NCI-H226 (cell line): ENCODE measurements around the gene KRT26.
"Not testable (repeated sequence)": the region's sequence is repeated elsewhere in the genome, so short reads cannot be mapped to it uniquely, and the experiment has no call there.

Experiments used
- DNase-seq: peaks from one replicate; pipeline ENCODE4 v3.0.0-alpha.2; 2015

The KRT26 gene, protein sequence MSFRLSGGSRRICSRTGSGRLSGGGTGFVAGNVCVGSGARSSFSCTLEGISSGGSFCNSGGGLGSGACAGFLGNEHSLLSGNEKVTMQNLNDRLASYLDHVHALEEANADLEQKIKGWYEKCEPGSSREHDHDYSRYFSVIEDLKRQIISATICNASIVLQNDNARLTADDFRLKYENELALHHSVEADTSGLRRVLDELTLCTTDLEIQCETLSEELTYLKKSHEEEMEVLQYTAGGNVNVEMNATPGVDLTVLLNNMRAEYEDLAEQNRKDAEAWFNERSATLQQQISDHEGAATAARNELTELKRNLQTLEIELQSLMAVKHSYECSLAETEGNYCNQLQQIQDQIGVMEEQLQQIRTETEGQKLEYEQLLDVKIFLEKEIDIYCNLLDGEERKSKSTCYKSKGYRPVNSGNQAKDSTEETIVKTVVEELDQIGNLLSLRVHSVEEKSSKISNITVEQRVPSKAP

DNA sequence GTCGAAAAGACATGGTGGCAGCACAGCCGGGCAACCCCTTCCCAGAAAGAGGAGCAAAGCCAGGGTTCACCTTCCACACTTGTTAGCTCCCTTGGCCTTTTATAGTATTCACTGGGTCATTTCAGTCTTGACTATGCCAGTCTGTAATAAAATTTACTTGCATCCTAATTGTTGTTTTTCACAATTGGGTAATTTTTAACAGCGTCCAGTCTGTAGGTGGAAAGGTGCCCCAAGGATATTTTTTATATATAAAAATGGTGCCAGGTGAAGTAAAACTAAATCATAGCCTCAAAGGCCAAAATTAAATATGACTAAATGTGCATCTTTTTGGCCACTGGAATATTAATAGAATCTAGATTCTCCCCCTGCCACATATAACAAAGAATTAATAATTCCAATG, at the start of gene KRT26:
KRT26 (minus strand) TSS at position 101 of the 400 bp plus-strand sequence; CDS start at position 13, 88 bp downstream.
- no peak for DNase-seq

DNA sequence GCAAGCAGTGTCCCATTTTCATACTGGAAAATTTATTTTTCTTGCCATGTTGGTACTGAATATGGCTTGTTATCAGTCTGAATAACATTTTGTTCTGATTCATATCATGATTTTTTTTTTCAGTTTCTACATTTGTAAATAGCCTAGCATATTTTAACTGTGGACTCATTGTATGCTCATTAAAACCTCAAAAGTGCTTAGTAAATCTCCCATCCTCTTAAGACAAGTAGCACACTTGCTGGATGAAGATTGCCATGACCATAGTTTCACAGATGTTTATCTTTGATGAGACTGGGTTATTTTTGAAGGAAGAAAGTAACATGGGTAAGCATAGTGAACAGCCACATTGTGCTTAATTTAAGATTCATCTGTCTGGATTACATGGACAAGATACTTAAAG, 49.5 kb upstream of the KRT26 start:
- DNase-seq, result no peak

DNA sequence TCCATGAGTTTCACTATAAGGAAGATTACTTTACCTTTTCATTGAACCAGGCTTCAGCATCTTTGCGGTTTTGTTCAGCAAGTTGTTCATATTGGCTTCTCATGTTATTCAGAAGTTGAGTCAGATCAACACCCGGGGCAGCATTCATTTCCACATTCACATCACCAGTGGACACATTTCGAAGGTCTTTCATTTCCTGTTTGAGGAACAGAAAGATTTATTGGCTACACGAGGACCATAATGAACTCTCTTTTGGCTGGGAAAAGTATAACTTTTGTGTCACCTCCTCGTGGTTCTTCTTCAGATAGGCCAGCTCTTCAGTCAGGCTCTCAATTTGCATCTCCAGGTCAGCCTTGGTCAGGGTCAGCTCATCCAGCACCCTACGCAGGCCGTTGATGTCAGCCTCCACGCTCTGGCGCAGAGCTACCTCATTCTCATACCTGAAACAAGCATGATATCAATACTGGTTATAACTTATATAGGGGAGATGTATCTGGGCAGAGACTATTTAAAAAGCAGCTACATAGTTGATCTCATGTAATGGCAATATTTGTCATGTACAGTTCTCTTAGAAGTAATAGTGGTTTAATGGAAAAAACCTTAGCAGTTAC, 48.3 kb upstream of the KRT26 start:
- no peak for DNase-seq

DNA sequence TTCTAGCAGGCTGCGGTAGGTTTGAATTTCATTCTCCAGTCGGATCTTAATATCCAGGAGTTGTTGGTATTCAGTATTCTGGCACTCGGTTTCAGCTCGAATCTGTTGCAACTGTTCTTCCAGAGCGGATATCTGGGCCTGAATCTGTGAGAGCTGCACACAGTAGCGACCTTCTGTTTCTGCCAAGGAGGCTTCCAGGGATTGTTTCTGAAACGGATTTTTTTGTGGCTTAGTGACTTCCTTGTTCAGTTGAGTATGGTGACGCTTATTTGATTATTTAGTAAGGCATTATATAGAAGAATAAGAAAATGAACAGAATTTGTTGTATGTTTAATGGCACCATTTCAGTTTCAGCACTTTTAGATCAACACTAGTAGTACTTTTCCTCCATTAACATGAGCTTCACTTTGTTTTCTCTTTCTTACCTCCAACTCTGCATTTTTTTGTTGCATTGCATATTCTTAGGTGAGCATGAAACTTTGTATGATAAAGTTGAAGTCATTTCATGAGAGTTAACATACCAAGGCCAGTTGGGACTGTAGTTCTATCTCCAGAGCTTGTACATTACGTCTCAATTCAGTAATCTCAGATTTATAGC, 47.6 kb upstream of the KRT26 start:
- no peak for DNase-seq

DNA sequence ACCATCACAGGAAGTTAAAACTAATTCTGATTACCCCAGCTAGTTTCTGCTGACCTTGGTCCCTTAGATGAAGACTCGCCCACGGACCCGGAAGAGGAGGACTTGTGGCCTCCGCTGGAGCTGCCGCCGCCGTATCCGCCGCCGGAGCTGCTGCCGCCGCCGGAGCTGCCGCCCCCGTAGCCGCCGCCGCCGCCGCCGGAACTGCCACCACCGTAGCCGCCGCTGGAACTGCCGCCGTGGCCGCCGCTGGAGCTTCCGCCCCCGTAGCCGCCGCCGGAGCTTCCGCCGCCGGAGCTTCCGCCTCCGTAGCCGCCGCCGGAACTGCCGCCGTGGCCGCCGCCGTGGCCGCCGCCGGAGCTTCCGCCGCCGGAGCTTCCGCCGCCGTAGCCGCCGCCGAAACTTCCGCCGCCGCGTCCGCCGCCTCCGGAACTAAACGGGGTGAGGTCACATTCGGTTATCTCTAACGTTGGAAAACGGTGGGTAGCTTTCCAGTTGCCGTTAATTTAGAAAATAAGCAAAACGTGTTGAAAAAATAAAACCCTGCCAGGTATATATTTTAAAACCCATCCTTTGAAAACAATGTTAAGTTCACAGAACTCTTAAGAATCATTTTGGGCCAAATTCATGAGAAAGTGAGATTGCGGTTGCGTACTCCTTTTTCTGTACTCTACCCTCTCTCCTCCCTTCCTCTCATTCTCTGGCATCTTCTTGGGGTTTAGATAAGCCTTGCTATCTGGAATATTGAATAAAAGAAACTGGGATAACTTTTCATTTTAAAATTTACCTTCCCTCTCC, 46.9 kb upstream of the KRT26 start:
- peak; percentile 75 for DNase-seq

DNA sequence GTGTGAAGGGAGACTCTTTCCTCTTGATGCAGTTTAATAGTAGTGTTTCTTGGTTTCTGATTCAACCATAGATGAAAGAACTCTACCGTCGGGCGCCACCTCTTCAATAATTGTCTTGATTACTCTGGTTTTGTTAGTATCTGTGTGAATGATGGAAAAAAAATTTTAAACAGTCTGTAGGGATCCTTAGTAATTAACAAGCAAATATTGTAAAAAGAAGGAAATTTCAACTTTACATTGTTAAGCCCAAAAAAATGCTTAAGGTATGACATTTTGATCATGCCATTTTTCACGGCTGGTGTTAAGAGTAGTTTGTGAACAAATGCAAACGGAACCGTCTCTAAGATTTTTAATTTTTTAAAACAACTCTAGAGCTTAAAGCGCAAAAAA, 46.3 kb upstream of the KRT26 start:
- no peak for DNase-seq

DNA sequence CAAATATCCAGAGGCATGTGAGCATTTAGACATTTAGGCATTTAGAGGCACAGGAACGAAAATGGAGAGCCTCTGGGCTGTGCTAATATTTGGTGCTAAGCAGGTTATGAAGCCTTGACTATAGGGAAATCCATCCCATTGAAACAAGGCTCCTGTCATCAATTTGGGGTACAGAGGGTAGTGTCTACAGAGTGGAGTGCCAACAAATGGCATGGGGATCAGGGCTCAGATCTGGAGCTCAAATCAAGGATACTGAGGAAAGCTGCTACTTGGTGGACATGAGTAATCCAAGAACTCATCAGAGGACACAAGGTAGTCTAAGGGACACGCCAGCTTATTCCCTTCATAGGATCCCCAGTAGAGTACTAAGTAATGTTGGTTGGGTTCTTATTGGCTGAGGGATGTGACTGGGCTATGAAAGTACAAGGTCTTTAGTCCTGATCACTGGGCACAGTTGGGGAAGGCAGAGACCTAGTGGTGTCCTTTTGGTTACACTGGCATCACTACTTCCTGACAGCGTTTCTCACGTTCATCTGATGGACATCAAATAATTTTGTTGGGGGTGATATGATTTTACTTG, 45.2 kb upstream of the KRT26 start:
- no peak for DNase-seq

DNA sequence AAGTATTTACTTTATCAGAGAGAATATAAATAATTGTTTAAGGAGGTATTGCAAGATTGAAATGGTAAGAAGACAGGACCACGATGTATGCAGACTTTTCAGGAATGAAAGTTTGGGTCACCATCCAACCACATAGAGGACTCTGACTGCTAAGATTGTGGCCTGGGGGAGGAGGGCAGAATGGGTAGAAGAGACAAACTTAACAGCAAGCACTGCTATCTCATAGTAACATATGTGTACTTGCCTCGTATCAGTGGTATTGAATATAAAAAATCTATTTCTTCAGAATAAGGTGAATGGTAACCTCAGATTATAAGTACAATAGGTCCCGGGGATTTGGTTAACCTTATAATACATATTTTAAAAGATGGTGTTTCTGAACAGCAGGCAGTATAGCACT, 44.6 kb upstream of the KRT26 start:
- DNase-seq, result no peak

DNA sequence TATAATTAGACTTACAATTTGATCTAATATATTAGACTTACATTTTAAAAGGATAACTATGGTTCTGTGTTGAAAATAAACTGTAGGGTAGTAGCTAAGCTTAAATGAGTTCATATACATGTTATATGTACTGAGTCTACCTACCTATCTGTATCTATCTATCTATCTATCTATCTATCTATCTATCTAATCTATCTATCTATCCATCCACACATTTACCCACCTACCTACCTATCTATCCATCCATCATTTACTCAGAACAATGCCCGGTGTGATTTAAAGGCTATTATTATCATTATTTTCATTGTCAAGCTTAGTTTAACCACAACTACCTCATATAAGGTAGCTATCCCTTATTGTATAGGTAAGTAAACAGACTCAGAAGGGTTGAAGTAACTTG, 43.4 kb upstream of the KRT26 start:
- DNase-seq, result no peak

DNA sequence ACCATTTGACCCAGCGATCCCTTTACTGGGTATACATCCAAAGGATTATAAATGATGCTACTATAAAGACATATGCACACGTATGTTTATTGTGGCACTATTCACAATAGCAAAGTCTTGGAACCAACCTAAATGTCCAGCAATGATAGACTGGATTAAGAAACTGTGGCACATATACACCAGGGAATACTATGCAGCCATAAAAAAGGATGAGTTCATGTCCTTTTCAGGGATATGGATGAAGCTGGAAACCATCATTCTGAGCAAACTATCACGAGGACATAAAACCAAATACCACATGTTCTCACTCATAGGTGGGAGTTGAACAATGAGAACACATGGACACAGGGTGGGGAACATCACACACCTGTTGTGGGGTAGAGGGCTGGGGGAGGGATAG, 42.7 kb upstream of the KRT26 start:
- not testable (repeated sequence) for DNase-seq

DNA sequence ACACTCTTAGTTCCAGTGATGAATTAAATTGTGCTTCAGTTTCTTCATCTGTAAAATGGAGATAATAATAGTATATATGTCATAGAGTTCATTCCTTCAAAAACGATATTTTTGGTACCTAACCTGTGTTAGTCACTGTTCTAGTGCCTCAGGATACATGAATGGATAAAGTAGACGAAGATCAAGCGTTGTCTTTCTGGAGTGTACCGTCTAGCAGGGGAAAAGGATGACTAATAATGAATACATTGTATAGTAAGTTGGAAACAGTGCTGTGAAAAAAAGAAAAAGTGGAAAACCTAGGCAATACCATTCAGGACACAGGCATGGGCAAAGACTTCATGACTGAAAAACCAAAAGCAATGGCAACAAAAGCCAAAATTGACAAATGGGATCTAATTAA, 41.8 kb upstream of the KRT26 start:
- DNase-seq, result peak; percentile 41

DNA sequence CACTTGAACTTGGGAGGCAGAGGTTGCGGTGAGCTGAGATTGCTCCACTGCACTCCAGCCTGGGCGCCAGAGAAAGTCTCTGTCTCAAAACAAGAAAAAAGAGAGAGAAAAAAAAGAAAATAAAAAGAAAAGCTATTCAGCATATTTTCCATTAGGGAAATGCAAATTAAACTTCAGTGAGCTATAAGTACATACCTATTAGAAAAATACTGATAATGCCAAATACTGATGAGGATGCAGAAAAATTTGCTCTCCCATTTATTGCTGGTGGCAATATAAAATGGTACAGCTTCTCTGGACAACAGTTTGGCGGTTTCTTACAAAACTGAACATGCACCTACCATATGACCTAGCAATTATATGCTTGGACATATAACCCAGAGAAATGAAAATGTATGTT, 40.6 kb upstream of the KRT26 start:
- no peak for DNase-seq

DNA sequence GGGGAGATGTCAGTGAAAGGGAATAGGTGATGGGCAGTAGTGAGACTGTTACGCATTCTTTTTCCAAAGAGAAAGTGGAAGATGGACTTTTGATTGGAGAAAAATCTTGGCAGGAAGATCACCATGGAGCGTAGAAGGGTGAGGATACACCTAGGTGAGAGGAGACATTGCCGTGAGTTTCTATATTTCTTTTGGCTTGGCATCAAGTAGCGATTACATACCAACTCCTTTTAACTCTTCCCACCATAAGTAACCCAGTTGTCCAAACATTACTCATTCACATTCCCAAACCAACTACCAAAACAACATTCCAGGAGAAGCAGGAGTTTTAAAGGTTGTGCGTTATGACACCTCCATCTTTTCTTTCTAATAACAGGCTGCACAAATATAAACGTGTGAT, 38.5 kb upstream of the KRT26 start:
- peak; percentile 75 for DNase-seq

DNA sequence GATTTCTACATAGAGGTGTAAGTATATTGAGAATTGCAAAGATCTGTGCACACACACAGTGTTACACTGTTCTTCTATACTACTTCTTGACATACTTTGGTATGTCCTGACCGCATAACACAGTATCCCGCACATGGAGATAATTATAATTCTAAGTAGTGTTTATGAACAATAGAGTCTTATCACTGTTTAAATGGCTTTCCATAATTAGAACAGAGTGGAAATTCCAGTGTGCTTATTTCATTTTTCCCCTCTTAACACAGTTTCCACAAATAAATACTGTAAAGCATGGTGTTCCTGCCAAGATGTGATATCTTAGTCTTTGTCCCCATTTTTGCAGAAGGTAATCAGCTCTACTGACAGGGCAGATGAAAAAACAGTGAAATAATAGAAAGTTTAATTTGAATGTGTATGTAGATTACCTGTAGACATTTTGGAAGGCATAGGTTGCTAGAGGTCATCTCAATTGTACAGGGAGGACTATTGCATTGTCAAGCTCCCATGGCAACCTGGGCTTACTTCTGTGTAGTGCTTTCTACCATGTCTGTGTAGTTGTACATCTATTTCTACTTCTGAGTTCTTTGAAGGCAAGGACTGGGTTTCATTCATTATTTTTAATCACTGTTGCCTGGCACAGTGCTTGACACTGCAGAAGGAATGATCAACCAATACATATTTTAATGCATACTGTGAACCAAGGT, 37.9 kb upstream of the KRT26 start:
- no peak for DNase-seq

DNA sequence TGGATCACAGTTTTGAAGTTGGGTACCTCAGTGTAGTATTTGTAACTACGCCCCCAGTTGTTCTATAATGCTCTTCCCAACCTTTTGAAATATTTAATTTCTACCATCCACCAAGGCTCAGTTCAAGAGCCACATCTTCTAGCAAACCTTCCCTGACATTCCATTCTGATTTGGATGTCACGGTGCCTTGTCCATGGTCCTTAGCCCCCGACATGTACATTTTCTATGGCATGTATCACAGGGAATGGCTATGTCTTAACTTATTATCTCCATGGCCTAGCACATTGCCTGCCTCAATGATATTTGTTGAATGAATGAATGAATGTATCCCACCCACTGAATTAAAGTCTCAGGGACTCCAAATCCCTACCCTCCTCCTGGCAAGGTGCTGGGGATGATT, 34.1 kb upstream of the KRT26 start:
- no peak for DNase-seq

DNA sequence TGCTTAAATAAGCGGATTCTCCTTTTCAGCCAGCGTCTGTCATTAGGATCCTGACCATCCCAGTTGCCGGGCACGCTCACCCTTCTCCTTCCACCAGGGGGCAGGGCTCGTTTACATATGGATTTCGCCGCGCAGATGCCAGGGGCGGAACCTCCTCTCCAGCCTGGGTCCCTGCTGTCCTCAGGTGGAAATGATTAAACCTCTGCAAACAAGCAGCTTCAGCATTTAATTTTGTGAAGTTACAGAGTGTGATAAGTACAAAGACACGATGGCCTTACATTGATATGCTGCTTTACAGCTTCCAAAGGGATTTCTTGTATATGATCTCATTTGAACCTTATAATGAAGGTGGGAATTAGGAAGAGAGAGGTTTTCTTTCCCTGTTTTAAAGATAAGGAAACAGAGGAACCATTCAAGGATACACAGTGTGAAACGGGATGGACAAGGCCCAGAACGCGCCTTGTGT, 31.6 kb upstream of the KRT26 start:
- DNase-seq, result peak; percentile 36

DNA sequence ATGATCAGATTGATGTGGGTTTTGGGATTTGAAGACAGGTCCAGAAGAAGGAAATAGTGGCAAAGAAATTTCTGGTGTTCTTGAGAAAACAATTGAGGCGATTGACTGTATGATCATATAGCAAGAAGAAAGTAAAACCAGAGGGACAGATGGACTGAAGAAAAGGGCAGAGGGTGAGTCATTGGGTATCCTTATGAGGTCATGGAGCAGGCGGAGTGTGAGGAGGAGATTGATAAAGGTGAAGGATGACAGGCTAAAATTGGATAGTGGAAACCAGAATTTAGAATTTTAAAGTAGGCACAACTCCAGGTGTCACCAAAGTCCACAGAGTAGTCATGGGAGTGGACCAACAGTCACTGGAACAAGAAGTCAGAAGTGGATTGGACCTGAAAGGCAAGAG, 29.2 kb upstream of the KRT26 start:
- no peak for DNase-seq

DNA sequence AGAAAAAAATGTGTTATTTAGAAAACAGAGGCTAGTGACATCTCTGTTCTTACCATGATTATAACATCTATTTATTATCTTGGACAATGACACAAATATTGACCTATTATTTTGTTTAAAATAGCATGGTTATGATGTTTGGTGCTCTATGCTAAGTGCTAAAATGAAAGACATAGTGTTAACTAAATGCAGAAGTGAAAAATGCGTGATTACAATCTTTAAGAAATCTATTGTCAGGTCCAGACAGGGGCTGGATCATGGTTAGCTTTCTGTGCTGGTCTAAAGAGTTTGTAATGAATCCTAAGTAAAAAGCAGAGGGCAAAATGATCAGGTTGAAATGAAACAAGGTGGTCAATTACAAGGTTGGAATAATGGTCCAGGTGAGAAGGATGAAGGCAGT, 28.4 kb upstream of the KRT26 start:
- no peak for DNase-seq

DNA sequence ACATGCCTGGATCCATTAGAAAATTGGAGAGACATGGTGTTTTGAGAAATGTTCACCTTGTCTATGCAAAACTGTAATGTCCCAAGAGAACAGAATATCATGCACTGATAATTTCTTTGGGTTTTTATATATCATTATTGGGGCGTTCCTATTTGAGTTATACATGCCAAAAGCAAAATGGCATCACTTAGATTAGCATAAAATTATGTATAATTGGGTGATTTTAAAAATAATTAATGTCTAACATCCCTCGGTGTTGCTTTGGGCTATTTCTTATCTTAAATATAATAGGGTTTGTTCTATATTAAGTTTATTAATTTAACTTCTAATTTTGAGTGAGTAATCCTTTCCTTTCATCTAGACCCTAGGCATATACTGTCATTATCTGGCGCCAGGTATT, 27.9 kb upstream of the KRT26 start, which contains the start of gene KRT28:
KRT28 (minus strand) TSS at position 101 of the 400 bp plus-strand sequence; CDS start at position 35, 66 bp downstream.
- no peak for DNase-seq

DNA sequence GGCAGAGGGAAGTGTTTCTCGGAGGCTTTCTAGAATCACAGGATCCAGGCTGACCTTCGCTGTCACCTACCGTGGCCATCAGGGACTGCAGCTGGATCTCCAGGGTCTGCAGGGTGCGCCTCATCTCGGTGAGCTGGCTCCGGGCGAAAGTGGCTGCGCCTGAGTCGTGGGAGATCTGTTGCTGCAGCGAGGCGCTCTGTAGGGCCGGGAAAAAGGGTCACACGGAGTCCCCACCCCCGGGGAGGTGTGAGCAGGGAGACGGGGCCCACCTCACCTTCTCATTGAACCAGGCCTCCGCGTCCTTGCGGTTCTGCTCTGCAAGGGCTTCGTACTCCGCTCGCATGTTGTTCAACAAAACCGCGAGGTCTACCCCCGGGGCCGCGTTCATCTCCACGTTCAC, 24.8 kb upstream of the KRT26 start:
- DNase-seq, result no peak

DNA sequence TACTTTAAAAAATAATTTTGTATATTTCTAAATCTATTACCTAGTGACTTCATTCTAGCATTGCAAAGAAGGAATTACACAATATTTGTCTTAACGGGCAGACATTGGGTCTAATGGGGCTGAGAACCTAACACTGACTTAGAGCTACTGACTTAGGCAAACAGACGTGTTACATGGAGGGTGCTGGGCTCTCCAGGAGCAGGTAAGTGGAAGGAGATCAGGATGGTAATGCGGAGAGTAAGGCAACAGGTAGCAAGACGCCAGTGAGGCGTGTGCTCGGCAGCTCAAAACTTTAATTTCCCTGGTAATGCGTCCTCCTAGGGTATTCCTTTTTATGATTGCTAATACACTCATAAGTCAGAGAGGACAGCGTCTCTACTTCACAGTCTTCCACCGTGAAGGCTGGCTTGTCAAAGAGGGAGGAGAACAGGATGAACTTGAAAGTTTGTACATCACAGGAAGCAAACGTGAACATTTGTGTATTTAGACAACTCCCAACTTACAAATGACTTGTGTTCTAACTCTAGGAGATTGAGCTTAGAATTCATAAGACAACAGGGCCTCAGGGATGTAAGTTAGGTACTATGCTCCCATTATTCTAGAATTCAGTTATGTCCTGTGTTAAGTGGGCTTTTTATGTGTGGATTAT, 23.1 kb upstream of the KRT26 start:
- DNase-seq, result no peak

DNA sequence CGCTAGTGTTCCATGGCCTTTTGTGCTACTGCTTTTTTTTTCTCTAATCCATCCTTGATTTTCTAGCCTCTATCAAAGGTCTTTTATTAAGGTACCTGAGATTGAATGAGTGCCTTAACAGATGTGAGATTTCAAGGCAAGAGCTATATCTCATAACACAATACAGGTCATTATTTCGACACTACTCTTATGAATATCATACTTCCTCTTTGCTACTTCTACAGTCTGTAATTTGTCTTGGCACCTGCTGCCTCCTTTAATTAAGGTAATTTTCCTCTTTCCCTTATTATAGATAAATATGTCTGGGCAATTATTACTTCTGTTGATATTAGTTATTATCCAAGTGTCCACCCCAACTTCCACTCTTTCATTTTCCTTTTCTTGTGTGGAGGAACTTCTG, 22.5 kb upstream of the KRT26 start:
- DNase-seq, result no peak
